NCI-H1092 (cell line): Measurements from ENCODE around the gene BRINP3.

ENCODE experiments used
- DNase-seq: peaks from one replicate; lab custom pipeline; 2025; lab: John Stamatoyannopoulos, UW

Gene BRINP3

DNA sequence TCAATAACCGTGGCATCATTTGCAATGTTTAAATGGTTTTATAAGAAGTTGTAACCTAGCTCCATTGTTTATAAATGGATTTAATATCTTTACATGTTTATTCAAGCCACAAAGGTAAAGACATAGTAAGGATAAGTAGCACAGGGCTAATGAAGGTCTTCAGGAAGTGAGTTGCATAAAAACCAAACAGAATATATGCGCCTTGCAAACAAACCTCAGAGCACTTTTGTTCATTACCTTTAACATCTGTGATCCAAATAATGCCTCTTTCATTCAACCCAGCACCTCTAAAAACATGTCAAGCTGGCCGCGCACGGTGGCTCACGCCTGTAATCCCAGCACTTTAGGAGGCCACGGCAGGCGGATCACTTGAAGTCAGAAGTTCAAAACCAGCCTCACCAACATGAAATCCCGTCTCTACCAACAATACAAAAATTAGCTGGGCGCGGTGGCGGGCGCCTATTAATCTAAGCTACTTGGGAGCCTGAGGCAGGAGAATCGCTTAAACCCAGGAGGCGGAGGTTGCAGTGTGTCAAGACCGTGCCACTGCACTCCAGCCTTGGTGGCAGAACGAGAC is 25.3 kb downstream of the BRINP3 start:
- no peak for DNase-seq

DNA sequence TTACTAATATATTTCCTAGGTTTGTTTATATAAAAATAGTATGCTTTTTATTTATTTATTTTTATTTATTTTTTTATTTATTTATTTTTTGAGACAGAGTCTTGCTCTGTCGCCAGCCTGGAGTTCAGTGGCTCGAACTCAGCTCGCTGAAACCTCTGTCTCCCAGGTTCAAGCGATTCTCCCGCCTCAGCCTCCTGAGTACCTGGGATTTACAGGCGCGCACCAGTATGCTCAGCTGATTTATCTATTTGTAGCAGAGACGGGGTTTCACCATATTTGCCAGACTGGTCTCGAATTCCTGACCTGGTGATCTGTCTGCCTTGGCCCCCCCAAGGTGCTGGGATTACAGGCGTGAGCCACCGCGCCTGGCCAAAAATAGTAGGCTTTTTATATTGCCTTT is 33.2 kb downstream of the BRINP3 start:
- no peak for DNase-seq

DNA sequence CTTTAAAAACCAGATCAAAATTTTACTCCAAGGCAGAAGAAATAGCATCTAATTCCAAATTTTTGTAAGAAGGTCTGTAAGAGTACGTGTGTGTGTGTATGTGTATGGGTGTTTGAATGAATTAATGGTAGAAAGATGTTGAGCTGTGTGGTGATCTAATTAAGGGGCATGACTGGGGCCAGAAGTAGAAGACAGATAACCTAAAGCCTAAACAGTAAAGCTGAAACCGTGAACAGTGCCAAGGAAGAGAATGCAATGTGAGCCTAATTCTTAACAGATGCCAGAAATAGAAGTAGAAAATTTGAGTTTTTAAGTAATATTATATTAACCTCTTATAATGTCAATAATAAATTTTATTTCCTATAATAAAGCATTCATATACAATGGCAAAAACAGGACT is 38.2 kb downstream of the BRINP3 start:
- DNase-seq: no peak

GRCh38 chr1:190436615-190437014 is 41.0 kb downstream of the BRINP3 start:
- peak; percentile 3 for DNase-seq

- DNase-seq: no peak
Observed at GRCh38 chr1:190429932-190430331, 47.7 kb downstream of the BRINP3 start.

GRCh38 chr1:190429141-190429540 is 48.5 kb downstream of the BRINP3 start:
- DNase-seq: no peak

DNA sequence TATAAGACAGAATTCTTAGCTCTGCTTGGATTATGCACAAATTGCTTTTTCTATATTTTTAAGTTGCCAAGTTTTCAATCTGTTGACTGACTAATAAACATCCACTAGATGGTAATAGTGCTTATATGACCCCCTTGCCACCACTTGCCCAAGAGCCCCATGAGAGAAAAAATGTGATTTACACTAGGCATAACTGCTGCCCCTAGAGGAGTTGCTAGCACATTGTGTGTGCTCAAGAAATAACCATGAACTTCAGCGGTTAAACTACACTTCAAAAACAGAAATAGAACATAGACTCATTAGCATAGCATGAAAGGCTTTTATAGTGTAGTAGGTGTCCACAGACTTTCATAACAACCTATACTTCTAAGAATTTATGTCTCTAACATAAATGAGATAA is 61.4 kb downstream of the BRINP3 start:
- DNase-seq: no peak

DNA sequence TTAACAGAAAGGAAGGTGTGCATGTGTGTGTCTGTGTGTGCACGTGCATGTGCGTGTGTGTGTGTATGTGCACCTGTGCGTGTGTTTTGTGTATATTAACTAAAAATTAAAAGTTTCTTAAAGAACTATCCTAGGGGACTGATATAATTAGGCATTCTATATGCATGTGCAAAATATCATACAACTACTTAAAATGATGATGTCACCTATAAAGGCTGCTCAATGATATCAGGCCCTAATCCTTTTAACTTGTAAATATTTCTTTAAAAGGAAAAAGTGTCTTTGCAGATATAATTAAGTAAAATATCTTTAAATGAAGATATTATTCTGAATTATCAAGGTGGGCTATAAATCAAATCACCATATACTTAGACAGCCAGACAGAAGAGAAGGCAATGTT is 64.5 kb downstream of the BRINP3 start:
- no peak for DNase-seq

- no peak for DNase-seq
Observed at GRCh38 chr1:190403402-190403801, 74.3 kb downstream of the BRINP3 start.

DNA sequence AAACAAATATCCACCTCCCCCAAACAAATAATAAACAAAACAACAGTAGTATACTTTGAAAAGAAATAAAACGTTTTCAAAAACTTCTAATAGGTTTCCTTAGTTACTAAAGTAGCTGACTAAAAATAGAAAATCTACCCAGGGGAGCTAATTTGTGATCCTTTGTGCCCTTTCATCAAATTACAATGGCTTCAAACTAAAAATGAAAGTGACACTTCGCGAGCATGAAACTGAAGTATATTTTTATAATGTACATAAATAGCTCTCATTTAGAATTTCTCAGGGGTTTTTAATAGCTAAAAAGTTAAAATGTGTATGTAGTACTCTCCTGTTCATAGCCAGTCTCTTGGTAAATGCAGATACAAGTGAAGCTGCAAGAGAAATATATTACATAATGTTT is 78.4 kb downstream of the BRINP3 start:
- DNase-seq: no peak

GRCh38 chr1:190391582-190391981 is 86.1 kb downstream of the BRINP3 start:
- DNase-seq: no peak

- DNase-seq: no peak
Observed at GRCh38 chr1:190377991-190378390, 99.7 kb downstream of the BRINP3 start.

DNA sequence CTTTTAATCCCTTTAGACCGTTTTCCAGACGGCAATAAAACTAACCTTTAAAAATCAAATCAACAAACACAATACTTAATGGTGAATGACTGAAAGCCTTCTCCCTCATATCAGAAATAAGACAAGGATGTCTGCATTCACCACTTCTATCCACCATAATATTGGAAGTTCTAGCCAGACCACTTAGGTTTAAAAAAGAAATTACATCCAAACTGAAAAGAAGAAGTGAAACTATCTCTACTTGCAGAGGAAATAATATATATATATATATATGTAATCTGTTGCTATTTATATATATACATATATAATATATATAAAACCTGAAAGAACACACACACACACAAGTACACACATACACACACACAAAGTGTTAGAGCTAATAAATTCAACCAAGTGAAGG is 100.4 kb downstream of the BRINP3 start:
- no peak for DNase-seq

- no peak for DNase-seq
Observed at GRCh38 chr1:190376044-190376443, 101.6 kb downstream of the BRINP3 start.

- DNase-seq: no peak
Observed at GRCh38 chr1:190373705-190374336, 103.8 kb downstream of the BRINP3 start.

DNA sequence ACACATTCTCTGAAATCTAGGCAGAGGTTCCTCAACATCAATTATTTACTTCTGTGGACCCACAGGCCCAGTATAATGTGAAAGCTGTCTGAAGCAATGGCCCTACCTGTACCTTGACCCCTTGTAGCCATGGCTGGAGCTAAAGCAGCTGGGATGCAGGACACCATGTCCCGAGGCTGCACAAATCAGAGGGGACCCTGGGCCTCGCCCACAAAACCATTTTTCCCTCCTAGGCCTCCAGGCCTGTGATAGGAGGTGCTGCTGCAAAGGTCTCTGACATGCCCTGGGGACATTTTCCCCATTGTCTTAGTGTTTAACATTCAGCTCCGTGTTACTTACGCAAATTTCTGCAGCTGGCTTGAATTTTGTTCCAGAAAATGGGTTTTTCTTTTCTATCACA is 110.5 kb downstream of the BRINP3 start:
- no peak for DNase-seq

- no peak for DNase-seq
Observed at GRCh38 chr1:190365283-190365682, 112.4 kb downstream of the BRINP3 start.

DNA sequence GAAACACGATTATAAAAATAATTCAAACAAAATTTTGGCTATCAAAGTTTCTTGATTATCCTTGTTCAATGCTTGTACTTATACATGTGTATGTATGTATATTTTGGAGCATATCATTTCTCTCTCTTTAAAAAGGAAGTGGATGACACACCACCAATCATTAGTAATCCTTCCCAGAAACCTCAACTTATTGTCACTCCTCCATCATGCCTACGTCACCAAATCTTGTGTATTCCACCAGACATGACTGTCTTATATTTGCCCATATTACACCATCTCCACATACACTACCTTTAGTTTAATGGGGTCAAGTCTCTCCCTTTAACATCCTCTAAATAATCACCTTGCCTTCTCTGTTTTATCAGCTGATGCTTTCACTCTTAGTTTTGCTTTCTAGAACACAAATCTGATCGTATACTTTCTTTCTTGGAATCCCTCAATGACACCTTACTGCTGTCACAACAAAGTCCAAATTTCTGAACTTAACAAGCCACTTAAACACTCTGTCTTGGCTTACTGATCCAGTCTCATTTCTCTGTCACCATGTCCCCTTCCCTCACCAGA is 124.0 kb downstream of the BRINP3 start:
- no peak for DNase-seq

DNA sequence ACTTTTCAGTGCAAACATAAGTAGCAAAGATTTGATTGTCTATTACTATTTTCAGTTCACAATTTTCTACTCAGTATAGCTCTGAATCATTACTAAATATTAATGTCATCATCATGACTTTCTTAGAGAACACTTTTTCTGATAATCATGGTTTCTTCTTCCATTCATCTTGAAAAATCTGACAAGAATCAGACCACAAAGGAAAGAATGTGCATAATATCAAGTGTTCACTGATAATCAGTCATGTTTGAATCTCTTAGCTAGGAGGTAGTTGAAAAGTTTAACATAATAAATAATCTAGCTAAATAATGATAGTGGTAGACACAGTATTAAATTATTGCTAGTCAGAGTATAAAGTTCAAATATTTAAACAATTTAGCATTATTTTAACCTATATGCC is 133.2 kb downstream of the BRINP3 start:
- DNase-seq: no peak

DNA sequence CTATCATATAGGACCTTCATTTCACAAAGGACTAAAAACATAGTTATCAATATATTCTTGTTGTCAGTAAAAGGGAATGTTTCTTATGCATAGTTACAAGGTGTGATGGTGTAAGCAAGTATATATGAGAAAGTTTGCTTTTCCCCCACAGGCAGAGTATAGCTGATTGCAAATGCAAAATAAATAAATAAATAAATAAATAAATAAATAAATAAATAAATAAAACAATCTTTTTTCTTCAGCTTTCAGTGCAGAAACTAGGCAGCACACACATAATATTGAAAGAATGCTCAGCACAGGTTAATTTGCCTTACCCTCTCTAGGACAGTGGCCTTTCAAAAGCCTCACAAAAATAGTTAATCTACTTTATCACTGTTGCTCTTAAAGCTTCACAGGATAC is 138.8 kb downstream of the BRINP3 start:
- no peak for DNase-seq

GRCh38 chr1:190328871-190329270 is 148.8 kb downstream of the BRINP3 start:
- DNase-seq: no peak

DNA sequence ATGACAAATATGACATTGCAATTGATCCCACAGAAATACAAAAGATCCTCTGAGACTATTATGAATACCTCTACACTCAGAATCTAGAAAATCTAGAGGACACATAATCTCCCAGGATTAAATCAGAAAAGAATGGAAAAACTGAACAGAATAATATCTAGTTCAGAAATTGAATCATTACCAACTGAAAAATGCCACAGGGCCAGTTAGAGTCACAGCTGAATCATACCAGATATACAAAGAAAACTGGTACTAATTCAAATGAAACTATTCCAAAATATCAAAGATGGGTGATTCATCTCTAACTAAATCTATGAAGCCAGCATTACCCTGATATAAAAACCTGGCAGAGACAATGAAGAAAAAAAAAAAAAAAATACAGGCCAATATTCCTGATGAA is 149.3 kb downstream of the BRINP3 start:
- DNase-seq: no peak

DNA sequence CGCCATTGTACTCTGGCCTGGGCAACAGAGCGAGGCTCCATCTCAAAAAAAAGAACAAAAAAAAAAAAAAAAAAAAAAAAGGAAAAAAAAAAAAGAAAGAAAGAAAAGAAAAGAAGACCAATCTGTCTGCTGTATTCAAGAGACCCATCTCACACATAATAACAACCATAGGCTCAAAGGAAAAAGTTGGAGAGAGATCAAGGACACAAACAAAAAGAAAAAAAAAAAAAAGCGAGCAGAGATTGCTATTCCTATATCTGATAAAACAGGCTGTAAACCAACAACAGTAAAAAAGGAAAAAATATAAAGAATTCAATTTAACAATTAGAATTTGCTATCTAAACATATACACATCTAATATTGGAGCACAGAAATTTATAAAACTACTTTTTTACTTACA is 150.4 kb downstream of the BRINP3 start:
- DNase-seq: no peak

- no peak for DNase-seq
Observed at GRCh38 chr1:190323530-190323929, 154.1 kb downstream of the BRINP3 start.
